Fibroblast of villous mesenchyme (primary cell): ENCODE data around the gene DLGAP4. TPM values are rescaled to one million over a fixed set of nuclear protein-coding genes. Genes with fewer than 3 reads are reported as not detected.

Experiments used
- DNase-seq: peaks from one replicate; pipeline ENCODE4 v3.0.0-alpha.2; 2010; ENCODE audit warnings: low read depth
- H3K4me3 ChIP-seq: 2 replicates; pipeline ENCODE4 v1.5.1; 2011; ENCODE audit warnings: low read depth, mild to moderate bottlenecking, low read length
- total RNA-seq: library from RNA; depleted of rRNA; stranded (reverse); fragments of >200 nt; gene quantifications from 2 replicates; pipeline ENCODE4 v1.2.3, GENCODE V29; 2012
- TF ChIP-seq, protein P1 (sequence below): IDR thresholded peaks from 2 replicates; pipeline ENCODE4 v1.5.1; 2012; ENCODE audit warnings: low read depth, mild to moderate bottlenecking, low read length; ENCODE audit not compliant: insufficient read depth

DLGAP4 gene
- total RNA-seq, 1 donor: 15.5 TPM

- no peak for DNase-seq
- TF ChIP-seq, protein P1, sequence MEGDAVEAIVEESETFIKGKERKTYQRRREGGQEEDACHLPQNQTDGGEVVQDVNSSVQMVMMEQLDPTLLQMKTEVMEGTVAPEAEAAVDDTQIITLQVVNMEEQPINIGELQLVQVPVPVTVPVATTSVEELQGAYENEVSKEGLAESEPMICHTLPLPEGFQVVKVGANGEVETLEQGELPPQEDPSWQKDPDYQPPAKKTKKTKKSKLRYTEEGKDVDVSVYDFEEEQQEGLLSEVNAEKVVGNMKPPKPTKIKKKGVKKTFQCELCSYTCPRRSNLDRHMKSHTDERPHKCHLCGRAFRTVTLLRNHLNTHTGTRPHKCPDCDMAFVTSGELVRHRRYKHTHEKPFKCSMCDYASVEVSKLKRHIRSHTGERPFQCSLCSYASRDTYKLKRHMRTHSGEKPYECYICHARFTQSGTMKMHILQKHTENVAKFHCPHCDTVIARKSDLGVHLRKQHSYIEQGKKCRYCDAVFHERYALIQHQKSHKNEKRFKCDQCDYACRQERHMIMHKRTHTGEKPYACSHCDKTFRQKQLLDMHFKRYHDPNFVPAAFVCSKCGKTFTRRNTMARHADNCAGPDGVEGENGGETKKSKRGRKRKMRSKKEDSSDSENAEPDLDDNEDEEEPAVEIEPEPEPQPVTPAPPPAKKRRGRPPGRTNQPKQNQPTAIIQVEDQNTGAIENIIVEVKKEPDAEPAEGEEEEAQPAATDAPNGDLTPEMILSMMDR: no peak
Measured at GRCh38 chr20:36571564-36572504, 265.7 kb downstream of the DLGAP4 start.

DNA sequence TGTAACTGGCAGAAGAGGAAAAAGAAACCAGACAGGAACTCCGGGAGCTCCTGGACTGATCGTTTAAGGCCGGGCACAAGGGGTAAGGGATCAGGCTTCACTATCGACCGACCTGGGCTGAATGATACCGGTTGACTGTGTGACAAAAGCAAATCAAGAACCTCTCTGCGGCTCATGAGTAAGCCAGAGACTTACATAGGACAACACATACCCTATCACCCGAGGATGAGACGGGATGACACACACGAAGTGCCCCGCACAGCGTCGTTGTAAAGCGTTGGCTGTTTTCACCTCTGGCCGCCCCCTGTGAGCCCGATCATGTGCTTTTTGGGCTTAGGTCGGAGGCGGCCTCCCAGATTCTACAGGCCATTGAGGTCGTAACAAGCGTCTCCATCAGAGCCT lies 266.6 kb downstream of the DLGAP4 start:
- peak overlapping the region; percentile 57 for H3K4me3 ChIP-seq
- TF ChIP-seq, protein P1: no peak
- DNase-seq: peak; percentile 24

More at GRCh38 chr20:36571564-36572504, 265.7 kb downstream of the DLGAP4 start:
- no peak overlapping the region for H3K4me3 ChIP-seq

- peak within 1 kb of the TSS; percentile 81 for H3K4me3 ChIP-seq
- DNase-seq: peak; percentile 87
- TF ChIP-seq, protein P1: no peak
Measured at GRCh38 chr20:36573103-36573797, 267.1 kb downstream of the DLGAP4 start, which contains the start of gene TGIF2. Gene TGIF2, plus strand, starts transcription at chr20:36573597. Its CDS starts 5,178 bp downstream, at chr20:36578775.

- DNase-seq: no peak
- TF ChIP-seq, protein P1: no peak
- H3K4me3 ChIP-seq: peak overlapping the region; percentile 81
Measured at GRCh38 chr20:36573798-36574365, 267.7 kb downstream of the DLGAP4 start.

DNA sequence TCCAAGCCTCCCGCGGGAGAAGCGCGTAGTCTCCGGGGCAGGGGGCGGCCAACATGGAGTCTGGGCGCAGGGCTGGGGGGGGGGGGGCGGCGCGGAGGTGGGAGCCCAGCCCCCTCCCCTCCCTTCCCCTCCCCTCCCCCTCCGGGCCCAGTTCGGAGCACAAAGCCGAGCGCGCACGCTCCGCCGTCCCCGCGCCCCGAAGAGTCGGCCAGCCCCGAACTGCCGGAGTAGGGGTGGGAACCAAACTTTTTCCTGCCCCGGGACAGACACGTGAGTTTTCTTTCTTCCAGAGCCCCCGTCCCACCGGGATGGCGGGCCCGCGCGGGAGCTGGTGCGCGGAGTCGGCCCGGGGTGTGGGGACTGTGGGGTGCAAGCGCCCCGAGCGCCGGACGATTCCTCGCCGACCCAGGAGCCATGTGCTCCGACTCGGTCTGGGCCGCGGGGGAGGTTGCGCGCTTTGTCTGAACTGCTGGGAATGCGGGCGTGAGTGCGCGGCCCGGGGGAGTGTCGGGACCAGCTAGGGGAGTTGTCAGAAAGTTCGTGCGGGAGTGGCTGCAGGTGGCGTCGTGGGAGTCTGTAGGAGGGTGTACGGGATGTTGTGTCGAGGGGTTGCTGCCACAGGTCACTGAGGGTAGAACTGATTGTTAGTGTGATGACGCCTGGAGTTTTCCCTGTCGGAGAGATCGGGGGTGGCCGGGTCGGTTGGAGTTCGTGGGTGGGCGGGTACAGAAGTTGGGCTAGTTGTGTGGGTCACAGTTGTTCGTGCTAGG lies 268.4 kb downstream of the DLGAP4 start:
- H3K4me3 ChIP-seq: peak overlapping the region; percentile 81
- DNase-seq: peak; percentile 69
- TF ChIP-seq, protein P1: no peak

DNA sequence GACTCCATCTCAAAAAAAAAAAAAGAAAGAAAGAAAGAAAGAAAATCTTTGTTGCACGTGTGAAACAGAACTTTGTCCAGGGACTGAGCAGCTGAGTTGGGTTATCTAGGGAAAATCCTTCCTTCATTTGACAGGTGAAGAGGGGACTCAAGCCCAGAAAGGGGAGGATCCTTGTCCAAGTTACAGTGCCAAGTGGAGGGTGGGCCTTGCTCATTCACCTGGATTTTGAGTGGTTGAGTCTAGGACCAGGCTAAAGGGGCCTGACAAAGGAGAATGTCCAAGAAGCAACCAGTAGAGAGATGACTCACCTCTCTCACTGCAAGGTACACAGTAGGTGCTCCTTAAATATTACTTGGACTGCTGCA lies 269.9 kb downstream of the DLGAP4 start:
- TF ChIP-seq, protein P1: no peak
- no peak for DNase-seq
- H3K4me3 ChIP-seq: no peak overlapping the region
